GM18951 (cell line): ENCODE measurements around the gene CELF2.

Experiments
- POLR2A ChIP-seq: IDR thresholded peaks from 4 replicates; pipeline ENCODE4 v1.6.1; 2011; ENCODE audit warnings: mild to moderate bottlenecking; ENCODE audit not compliant: insufficient read length, insufficient read depth; ENCODE audit errors: extremely low read depth
- in situ Hi-C: fragments of 300-500 bp; cut with MboI; formaldehyde crosslinking; loops from one replicate; pipeline ENCODE4 v1.12.0; 2022; ENCODE audit warnings: low sequenced_read_pairs, mixed read lengths, inconsistent platforms; ENCODE audit not compliant: unreplicated experiment

The CELF2 gene

DNA sequence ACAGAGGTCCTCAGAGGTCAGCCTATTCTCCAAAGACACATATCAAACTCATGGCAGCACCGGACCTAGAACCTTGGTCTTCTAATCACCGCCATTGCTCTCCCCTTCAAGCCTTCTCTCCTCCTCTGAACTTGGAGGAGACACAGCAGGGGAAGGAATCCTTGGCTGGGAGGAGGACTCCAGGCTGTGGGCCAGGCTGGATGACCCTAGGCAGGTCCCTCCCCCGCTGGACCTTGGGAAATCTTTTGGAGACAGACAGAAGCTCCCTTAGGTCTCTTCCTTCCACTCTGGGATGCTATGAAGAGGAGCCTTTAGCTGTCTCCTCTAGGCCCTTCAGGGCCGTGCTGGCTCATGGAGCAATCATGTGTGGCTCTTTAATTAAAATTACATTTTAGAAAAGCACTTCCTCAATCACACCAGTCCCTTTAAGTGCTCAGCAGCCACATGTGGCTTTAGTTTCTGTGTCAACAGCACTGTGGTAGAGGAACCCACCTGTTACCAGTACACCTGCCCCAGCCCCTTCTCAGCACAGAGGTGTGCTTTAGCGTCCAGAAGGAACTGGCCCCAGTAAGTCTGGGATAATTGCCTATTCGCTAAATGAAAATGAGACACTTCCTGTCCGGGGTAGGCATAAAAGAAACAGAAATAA is 238.2 kb downstream of the CELF2 start:
- TF ChIP-seq POLR2A: no peak
- in situ Hi-C loops: no loop called here

DNA sequence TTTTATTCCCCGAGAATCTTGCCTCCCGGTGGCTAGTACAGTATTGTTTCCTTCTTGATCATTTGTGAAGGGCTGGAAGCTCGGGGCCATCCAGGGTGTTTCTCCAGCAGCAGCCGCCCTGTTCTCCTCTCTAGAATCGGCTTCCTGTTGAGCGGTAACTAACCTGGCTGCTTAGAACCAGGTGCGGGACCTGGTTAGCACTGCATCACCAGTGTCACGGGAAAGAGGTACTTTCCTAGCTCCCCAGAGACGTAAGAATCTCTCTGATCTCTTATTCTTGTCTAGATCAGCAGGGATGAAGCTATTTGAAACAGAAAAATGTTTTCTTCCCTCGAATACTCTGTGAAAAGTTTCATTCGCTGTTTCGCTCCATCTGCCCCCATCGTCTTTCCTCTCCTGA is 239.2 kb downstream of the CELF2 start:
- in situ Hi-C loops: no loop called here

GRCh38 chr10:11257440-11258090 is 239.9 kb downstream of the CELF2 start:
- in situ Hi-C loops: no loop called here
- TF ChIP-seq POLR2A: no peak

More for the DNA sequence above, 239.2 kb downstream of the CELF2 start:
- TF ChIP-seq POLR2A: no peak

DNA sequence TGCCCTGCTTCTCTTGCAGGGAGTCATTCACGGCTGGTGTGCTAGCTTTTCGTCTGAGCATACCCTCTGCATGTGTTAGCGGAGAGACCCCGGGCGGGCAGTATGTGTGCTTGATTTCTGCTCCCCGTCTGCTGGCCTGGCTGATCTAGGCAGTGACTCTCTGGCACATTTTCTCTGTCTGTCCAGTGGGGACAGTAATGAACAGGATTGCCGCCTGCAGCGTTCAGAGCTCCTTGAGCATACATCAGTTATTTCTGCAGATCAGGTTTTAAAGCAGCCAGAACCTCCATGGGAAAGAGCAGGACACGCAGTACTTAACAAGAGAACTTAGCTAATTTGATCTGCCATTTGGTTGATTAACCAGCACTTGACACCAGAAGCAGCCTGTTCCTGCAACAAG is 242.5 kb downstream of the CELF2 start:
- in situ Hi-C loops: no loop called here
- TF ChIP-seq POLR2A: no peak

DNA sequence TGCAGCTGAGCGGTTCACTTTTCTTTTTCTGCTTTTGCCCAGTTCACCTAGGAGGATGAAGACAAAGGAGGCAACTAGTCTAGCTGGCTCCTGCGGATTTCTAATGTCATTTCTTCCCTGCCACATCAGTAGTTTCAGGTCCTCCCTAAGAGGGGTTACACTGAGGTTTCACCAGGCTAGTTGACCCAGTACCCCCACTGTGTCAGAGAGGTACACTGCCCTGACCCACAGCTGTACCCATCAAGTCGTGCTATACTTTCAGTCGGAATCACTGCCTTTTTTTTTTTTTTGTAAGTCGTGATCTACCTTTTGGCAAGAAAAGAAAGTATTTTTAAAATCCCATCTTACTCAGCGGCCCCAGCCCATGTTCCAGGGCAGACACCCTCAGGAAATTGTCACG is 243.5 kb downstream of the CELF2 start:
- in situ Hi-C loops: no loop called here
- TF ChIP-seq POLR2A: no peak

GRCh38 chr10:11261687-11262493 is 244.2 kb downstream of the CELF2 start:
- in situ Hi-C loops: no loop called here
- no peak for TF ChIP-seq POLR2A

DNA sequence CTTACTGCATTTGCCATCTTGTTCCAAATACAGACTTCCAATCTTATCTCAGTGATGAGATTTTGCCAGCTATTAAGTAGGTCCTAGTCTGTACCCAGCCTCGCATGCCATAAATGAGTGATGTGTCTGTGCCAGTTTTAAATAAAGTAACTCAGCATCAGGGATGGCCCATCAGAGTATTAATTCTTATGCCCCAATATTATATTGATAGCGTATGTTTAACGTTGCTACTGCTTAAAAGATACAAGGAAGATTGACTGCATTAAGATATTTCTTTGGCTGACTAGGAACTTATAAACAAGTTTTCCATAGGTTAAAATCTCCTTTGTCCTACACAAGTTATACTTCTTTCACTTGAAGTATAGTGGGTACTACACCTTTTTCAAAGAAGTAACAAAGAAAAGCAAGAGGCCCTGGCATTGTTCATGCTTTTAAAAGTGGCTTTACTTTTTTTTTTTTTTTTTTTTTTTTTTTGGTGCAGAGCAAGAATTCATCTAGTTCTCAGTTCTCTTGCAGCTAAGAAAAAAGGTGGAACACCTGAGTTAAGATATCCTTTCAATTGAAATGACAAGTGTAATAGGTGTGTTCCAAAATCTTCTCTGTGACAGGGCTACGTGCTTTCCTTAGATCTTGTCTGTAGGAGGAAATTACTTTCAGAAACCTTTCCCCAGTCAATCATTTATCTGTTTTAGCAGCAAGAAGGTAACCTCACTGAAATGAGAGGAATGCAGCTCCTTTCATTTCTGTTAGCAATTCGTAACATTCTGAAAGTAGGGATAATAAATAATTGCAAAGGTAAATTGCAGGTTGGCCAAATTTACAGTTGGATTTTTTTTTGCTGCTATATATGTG is 245.0 kb downstream of the CELF2 start:
- TF ChIP-seq POLR2A: no peak
- in situ Hi-C loops: no loop called here

DNA sequence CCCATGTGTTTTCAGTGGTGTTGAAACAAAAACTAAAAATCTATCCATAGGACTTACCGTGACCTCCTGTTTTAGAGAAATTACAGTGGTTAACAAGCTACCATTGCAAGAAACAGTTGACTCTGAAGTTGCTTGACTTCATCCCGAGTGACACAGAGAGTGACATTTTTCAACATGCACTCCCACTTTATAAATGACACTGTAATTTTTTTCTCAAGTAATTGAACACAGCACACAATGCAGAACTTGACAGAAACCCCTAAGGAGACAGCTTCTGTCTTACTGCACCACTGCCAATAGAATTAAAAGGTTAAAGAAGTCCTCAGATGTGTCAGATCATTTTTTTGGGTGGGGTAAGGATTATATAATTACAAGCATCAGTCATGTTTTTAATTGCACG is 246.1 kb downstream of the CELF2 start:
- in situ Hi-C loops: no loop called here
- TF ChIP-seq POLR2A: no peak

- TF ChIP-seq POLR2A: no peak
- in situ Hi-C loops: no loop called here
These were observed 246.8 kb downstream of the CELF2 start for GRCh38 chr10:11264296-11265048.

- in situ Hi-C loops: no loop called here
These were observed 247.8 kb downstream of the CELF2 start for GRCh38 chr10:11265484-11265883.

DNA sequence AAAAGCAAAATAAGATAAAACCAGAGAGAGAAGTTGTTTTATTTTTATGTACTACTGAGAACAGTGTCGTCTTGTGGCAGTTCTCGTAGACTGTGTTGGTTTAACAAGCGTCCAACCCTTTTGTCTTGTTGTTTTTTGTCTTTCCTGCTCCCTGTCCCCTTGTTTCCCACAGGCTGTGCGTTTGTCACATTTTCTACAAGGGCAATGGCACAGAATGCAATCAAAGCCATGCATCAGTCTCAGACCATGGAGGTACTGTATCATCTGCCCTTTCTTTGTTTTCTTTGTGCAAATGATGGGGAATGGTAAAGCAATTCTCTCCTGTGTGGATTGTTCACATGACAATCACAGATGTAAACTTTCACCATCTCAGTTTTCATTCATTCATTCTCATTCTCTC is 248.8 kb downstream of the CELF2 start:
- TF ChIP-seq POLR2A: no peak
- in situ Hi-C loops: no loop called here

More at GRCh38 chr10:11265484-11265883, 247.8 kb downstream of the CELF2 start:
- no peak for TF ChIP-seq POLR2A

- in situ Hi-C loops: no loop called here
- TF ChIP-seq POLR2A: no peak
These were observed 252.6 kb downstream of the CELF2 start for GRCh38 chr10:11270135-11270857.
